Spinal cord (tissue), 10 donors: ENCODE data around the gene DNAJC5. TPM values are rescaled to one million over a fixed set of nuclear protein-coding genes. Genes with fewer than 3 reads are reported as not detected.
"Not testable (repeated sequence)": the region's sequence is repeated elsewhere in the genome, so short reads cannot be mapped to it uniquely, and the experiment has no call there.

Experiments used
- DNase-seq, 6 donors: peaks; one replicate each; pipeline versions ENCODE4 v3.0.0 to v3.0.0-alpha.2; 2013 to 2015; ENCODE audit warnings: low spot score in 6 of 6, low read depth in 4 of 6
- H3K27ac ChIP-seq: one replicate; pipeline ENCODE4 v1.5.1; 2013; ENCODE audit warnings: low read depth, low read length, control low read depth
- H3K27me3 ChIP-seq: one replicate; pipeline ENCODE4 v1.6.1; 2013; ENCODE audit warnings: low read length; ENCODE audit not compliant: control insufficient read depth, insufficient read depth
- H3K36me3 ChIP-seq: one replicate; pipeline ENCODE4 v1.6.1; 2013; ENCODE audit warnings: low read length; ENCODE audit not compliant: control insufficient read depth, insufficient read depth
- H3K4me1 ChIP-seq: one replicate; pipeline ENCODE4 v1.6.1; 2013; ENCODE audit warnings: low read length; ENCODE audit not compliant: control insufficient read depth, insufficient read depth
- H3K4me3 ChIP-seq: one replicate; pipeline ENCODE4 v1.5.1; 2013; ENCODE audit warnings: low read depth, low read length, control low read depth
- H3K9me3 ChIP-seq: one replicate; pipeline ENCODE4 v1.6.1; 2013; ENCODE audit warnings: low read length; ENCODE audit not compliant: control insufficient read depth, insufficient read depth
- whole genome bisulfite sequencing: methylation state at CpG from one replicate; pipeline ENCODE4 v1.1.5; 2013; ENCODE audit warnings: missing lambda C conversion rate; ENCODE audit not compliant: insufficient coverage; 5-methylcytosine and 5-hydroxymethylcytosine counted together
- polyA plus RNA-seq, 2 donors: library from polyadenylated mRNA; unstranded; fragments of 120-200 nt; gene quantifications; one replicate each; pipeline ENCODE4 v1.2.1, GENCODE V29; 2013; ENCODE audit not compliant: insufficient read length in 2 of 2
- total RNA-seq, 2 donors: library from RNA; depleted of rRNA in 1 of 2; stranded (reverse); fragments of 120-200 nt in 1 of 2; fragments of >200 nt in 1 of 2; gene quantifications; one replicate each; pipeline versions ENCODE4 v1.2.3 to v1.2.4, GENCODE V29; 2013 to 2014
- donor health status: healthy.

Gene DNAJC5
- total and polyA plus RNA-seq, 4 donors = 59.4 to 112 (median 94.8) TPM

- no peak overlapping the region for H3K4me3 ChIP-seq
- DNase-seq = no peak
- H3K27ac ChIP-seq = no peak overlapping the region
- WGBS = 85% methylated on average over 11 of the region's 19 CpGs
- H3K27me3 ChIP-seq = no peaks in the 10 kb centered on the region
- peaks cover 5% of the 10 kb centered on the region for H3K4me1 ChIP-seq
- H3K9me3 ChIP-seq = no peaks in the 10 kb centered on the region
- H3K36me3 ChIP-seq = peaks cover 26% of the 10 kb centered on the region
Measured at GRCh38 chr20:63919130-63919529, 24.2 kb downstream of the DNAJC5 start.

DNA sequence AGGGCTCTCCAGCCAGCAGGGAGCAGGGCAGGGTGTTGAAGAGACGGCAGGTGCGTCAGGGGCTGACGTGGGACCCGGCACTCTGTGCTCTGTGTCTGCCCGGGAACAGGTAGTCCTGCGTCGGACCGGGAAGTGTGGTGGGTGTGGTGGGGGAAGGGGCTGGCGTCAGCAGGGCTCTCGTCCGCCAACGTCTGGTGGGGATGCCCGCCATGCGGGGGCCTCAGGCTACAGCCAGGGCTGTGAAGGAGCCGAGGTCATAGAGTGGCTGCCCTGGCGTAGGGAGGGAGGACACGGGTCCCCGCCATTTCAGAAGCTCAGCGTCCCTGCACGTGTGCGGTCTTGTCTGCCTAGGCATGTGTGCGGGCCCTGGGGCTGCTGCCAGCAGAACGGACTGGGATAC lies 25.3 kb downstream of the DNAJC5 start:
- H3K36me3 ChIP-seq = peaks cover 33% of the 10 kb centered on the region
- DNase-seq = no peak
- WGBS = 92% methylated on average over 21 of the region's 23 CpGs
- H3K4me3 ChIP-seq = no peak overlapping the region
- H3K9me3 ChIP-seq = no peaks in the 10 kb centered on the region
- H3K27ac ChIP-seq = no peak overlapping the region
- peaks cover 5% of the 10 kb centered on the region for H3K4me1 ChIP-seq
- no peaks in the 10 kb centered on the region for H3K27me3 ChIP-seq

DNA sequence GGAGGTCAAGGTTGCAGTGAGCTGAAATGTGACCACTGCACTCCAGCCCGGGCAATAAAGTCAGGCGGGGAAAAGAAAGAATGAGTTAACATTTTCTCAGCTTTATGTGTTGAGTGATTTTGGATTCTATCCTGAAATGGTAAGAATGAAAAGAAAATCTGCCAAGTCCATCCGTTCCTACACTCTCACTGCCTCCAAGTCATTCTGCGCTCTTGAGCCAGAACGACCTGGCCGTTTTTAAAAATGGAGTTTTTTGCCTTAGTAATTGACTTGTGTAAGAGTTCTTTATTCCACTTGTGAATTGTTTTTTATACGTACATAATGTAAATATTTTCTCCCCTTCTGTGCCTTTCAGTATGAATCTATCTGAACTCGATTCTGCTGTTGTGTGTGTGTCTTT lies 28.7 kb downstream of the DNAJC5 start:
- no peak overlapping the region for H3K27ac ChIP-seq
- no peaks in the 10 kb centered on the region for H3K27me3 ChIP-seq
- no peak overlapping the region for H3K4me3 ChIP-seq
- no peak for DNase-seq
- no peaks in the 10 kb centered on the region for H3K9me3 ChIP-seq
- H3K36me3 ChIP-seq = peaks cover 36% of the 10 kb centered on the region
- 60% methylated on average over 1 of the region's 8 CpGs for WGBS
- H3K4me1 ChIP-seq = peaks cover 5% of the 10 kb centered on the region

DNA sequence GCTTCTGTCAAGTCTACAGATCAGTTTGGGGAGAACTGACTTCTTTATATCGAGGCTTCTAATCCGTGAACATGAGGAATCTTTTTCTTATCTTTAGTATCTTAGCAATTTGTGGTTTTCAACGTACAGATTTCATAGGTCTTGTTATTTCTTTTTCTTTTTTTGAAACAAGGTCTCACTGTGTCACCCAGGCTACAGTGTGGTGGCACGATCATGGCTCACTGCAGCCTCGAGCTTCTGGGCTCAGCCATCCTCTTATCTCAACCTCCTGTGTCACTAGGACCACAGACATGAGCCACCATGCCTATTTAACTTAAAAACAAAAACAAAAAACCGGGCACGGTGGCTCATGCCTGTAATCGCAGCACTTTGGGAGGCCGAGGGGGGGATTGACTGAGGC lies 29.3 kb downstream of the DNAJC5 start:
- Histone ChIP-seq H3K4me3 (no peak overlapping the region), H3K27ac (no peak overlapping the region), H3K9me3 (no peaks in the 10 kb centered on the region), H3K27me3 (no peaks in the 10 kb centered on the region), H3K4me1 (peaks cover 5% of the 10 kb centered on the region), H3K36me3 (peaks cover 38% of the 10 kb centered on the region)
- no peak for DNase-seq
- 90% methylated on average over 4 of the region's 9 CpGs for WGBS

DNA sequence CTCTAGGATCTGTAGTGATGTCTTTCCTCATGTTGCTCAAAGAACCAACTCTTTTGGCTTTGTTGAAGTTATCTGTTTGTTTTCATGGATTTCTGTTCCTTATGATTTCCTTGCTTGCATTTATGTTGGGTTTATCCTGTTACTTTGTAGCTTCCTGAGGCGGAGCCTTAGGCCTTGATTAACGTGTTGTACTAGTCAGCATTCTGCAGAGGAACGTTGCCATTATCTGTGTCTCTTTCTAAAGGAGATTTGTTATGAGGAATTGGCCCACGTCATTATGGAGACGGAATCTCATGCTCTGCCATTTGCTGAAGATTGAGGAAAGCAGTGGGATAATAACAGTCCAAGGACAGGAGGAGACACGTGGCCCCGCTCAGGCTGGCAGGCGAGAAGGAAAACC lies 31.4 kb downstream of the DNAJC5 start:
- H3K27me3 ChIP-seq = no peaks in the 10 kb centered on the region
- 79% methylated on average over 6 of the region's 8 CpGs for WGBS
- H3K4me3 ChIP-seq = no peak overlapping the region
- H3K4me1 ChIP-seq = peaks cover 5% of the 10 kb centered on the region
- no peaks in the 10 kb centered on the region for H3K9me3 ChIP-seq
- H3K36me3 ChIP-seq = peaks cover 51% of the 10 kb centered on the region
- DNase-seq = no peak
- no peak overlapping the region for H3K27ac ChIP-seq

DNA sequence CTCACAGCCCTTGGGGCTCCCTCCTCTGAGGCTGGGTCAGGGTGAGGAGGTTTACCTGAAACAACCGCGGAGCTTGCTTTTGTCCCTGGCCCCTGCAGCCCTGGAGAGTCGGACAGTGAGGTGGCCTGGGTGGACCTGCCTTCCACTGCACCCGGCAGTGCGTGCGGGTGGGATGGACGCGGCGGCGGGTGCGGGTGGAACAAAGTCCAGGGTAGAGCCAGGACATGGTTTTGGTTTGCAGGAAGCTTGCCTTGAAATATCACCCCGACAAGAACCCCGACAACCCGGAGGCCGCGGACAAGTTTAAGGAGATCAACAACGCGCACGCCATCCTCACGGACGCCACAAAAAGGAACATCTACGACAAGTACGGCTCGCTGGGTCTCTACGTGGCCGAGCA lies 34.1 kb downstream of the DNAJC5 start:
- H3K9me3 ChIP-seq = no peaks in the 10 kb centered on the region
- DNase-seq = no peak
- H3K4me3 ChIP-seq = no peak overlapping the region
- H3K27me3 ChIP-seq = no peaks in the 10 kb centered on the region
- H3K4me1 ChIP-seq = no peaks in the 10 kb centered on the region
- H3K36me3 ChIP-seq = peaks cover 67% of the 10 kb centered on the region
- no peak overlapping the region for H3K27ac ChIP-seq
- 98% methylated on average over 26 of the region's 26 CpGs for WGBS

DNA sequence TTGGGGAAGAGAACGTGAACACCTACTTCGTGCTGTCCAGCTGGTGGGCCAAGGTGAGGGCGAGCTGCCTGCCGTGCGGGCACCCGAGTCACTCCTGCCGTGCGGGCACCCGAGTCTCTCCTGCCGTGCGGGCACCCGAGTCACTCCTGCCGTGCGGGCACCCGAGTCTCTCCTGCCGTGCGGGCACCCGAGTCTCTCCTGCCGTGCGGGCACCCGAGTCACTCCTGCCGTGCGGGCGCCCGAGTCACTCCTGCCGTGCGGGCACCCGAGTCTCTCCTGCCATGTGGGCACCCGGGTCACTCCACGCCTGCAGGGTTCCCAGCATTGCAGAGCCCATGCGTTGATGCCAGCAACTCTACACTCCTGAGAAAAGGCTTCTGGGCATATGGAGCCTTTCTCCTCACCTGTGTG lies 34.6 kb downstream of the DNAJC5 start:
- 96% methylated on average over 31 of the region's 31 CpGs for WGBS
- not testable (repeated sequence) for H3K4me3 ChIP-seq, H3K9me3 ChIP-seq, DNase-seq, H3K27me3 ChIP-seq, H3K4me1 ChIP-seq, H3K27ac ChIP-seq
- peaks cover 69% of the 10 kb centered on the region for H3K36me3 ChIP-seq

DNA sequence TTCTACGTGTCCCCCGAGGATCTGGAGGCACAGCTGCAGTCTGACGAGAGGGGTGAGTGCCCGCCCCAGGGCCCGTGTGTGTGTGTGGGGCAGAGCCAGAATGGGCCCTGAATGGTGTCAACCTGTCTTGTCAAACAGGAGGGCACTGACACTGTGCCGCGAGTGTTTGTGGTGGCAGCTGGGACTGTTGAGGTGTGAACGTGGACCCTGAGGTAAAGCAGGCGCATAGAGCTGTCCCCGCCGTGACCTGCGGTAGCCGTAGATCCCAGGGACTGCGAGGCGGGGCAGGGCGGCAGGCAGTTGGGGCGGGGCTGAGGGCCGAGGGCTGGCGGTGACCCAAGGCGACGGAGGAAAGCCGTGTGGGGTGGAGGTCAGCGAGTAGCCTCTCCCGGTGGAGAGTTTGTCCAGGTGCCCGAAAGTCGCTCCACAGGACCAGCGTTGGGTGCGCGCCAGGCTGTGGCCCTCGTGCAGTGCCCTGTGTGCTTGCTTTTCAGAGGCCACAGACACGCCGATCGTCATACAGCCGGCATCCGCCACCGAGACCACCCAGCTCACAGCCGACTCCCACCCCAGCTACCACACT lies 36.1 kb downstream of the DNAJC5 start:
- 92% methylated on average over 31 of the region's 37 CpGs for WGBS
- Histone ChIP-seq H3K27me3 (no peaks in the 10 kb centered on the region), H3K4me1 (no peaks in the 10 kb centered on the region), H3K4me3 (no peak overlapping the region), H3K27ac (no peak overlapping the region), H3K9me3 (no peaks in the 10 kb centered on the region), H3K36me3 (peaks cover 80% of the 10 kb centered on the region)
- DNase-seq = no peak

DNA sequence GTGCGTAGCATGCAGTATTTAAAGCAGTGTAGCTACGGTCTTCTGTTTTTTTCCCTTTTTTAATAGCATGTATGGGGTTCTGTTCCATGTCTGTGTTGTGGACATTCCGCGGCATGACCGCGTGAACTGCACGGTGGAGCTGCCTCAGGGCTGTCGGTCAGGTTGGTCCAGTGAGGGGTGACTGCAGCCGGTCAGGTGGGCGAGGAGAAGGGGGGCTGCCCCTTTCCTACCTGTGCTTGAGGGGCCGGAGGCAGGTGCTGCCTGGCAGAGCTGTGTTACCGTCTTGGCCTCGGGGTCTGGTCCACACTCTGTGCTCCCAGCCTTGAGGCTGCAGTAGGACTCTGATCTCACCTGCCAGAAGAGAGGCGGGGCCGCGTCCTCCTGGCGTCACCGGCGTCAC lies 36.8 kb downstream of the DNAJC5 start:
- H3K9me3 ChIP-seq = no peaks in the 10 kb centered on the region
- 96% methylated on average over 16 of the region's 19 CpGs for WGBS
- H3K4me1 ChIP-seq = no peaks in the 10 kb centered on the region
- no peak for DNase-seq
- H3K27me3 ChIP-seq = no peaks in the 10 kb centered on the region
- no peak overlapping the region for H3K4me3 ChIP-seq
- H3K36me3 ChIP-seq = peaks cover 84% of the 10 kb centered on the region
- H3K27ac ChIP-seq = no peak overlapping the region

DNA sequence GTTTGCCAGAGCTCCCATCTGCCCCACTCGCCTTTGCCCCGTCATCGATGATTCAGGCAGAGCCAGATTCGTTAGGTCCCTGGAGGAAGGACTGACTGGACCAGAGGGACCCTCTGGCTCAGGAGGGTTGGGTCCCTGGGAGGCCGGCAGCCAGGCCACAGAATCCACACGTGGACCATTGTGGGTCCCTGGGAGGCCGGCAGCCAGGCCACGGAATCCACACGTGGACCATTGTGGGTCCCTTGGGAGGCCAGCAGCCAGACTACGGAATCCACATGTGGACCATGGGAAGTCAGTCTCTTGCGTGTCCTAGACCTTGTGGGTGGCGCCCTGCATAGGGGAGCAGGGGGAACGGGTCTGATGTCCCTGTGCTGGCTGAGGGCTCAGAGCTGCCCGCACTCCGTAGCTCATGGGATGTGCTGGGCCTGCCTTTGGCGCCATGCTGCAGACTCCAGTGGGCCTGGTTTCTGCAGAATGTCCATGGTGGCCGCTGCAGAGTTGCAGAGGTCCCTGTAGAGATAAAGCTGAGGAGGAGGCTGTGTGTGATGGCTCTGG lies 37.8 kb downstream of the DNAJC5 start:
- no peak overlapping the region for H3K27ac ChIP-seq
- WGBS = 92% methylated on average over 17 of the region's 17 CpGs
- no peaks in the 10 kb centered on the region for H3K9me3 ChIP-seq
- H3K27me3 ChIP-seq = no peaks in the 10 kb centered on the region
- no peak overlapping the region for H3K4me3 ChIP-seq
- no peak for DNase-seq
- no peaks in the 10 kb centered on the region for H3K4me1 ChIP-seq
- peaks cover 86% of the 10 kb centered on the region for H3K36me3 ChIP-seq
